ENCODE measurements around the gene CD99. TPM values are rescaled to one million over a fixed set of nuclear protein-coding genes. Genes with fewer than 3 reads are reported as not detected.
"Not testable (repeated sequence)": the region's sequence is repeated elsewhere in the genome, so short reads cannot be mapped to it uniquely, and the experiment has no call there.

CD99 gene
- total and polyA plus RNA-seq, 8 donors = 64.5 to 432 (median 134) TPM

DNA sequence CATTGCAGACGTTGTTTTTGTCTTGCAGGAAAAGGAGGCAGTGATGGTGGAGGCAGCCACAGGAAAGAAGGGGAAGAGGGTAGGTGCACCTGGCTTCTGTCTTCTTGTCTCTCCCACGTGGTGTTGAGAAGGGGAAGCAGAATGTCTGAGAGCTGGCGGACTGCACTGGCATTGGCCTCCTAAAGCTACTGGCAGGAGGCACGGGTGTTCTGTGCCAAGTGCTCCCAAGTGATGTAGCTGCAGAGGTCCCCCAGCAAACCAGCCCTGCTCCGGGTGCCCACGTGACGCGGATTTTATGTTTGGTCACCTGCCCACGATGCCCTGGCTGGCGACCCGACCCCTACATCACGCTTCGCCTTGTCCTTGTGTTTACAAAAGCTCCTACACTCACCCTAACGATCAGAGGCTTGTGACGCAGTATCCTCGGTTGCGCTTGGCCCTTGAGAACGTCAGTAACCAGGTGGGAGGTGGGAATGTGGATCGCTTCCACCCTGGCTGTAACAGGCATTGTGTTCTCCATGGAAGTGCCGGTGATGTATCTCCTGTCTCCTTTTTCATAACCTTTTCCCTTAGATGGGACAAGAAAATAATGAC is 32.3 kb downstream of the CD99 start:
- intact Hi-C loops (cut with DNase I) = no loop called here
- Histone ChIP-seq H3K4me1 (no peaks in the 10 kb centered on the region), H3K27ac (no peak overlapping the region), H3K27me3 (no peaks in the 10 kb centered on the region), H3K4me3 (no peak overlapping the region), H3K36me3 (peaks cover 0 to 44% (median 7%) of the 10 kb centered on the region in 3 donors), H3K9me3 (no peaks in the 10 kb centered on the region)
- ATAC-seq (no peak), FAIRE-seq (no peak), DNase-seq (no peak)
- 92 to 93% methylated on average over 20 of the region's 20 CpGs for WGBS, 2 donors
- no peak for TF ChIP-seq CTCF (IDR thresholded peaks at IDR 0.05)

DNA sequence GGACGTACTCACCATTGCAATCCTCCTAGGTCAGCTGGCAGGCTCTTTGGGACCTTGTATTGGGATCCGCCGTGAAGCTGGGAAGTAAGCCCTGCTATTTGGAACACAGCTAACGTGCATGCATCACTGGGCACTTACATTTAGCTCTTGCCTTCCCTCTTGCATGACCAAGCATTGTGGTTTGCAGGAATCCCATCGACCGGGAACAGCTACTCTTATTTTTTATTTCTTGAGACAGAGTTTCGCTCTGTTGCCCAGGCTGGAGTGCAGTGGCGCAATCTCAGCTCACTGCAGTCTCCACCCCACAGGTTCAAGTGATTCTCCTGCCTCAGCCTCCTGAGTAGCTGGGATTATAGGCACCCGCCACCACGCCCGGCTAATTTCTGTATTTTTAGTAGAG is 36.2 kb downstream of the CD99 start:
- H3K27ac ChIP-seq; H3K27me3 ChIP-seq; ATAC-seq; H3K9me3 ChIP-seq; FAIRE-seq; DNase-seq; H3K4me3 ChIP-seq; intact Hi-C loops (cut with DNase I); H3K4me1 ChIP-seq: not testable (repeated sequence)
- 96 to 97% methylated on average over 11 of the region's 11 CpGs for WGBS, 2 donors
- peaks cover 0 to 39% (median 12%) of the 10 kb centered on the region in 3 donors for H3K36me3 ChIP-seq

DNA sequence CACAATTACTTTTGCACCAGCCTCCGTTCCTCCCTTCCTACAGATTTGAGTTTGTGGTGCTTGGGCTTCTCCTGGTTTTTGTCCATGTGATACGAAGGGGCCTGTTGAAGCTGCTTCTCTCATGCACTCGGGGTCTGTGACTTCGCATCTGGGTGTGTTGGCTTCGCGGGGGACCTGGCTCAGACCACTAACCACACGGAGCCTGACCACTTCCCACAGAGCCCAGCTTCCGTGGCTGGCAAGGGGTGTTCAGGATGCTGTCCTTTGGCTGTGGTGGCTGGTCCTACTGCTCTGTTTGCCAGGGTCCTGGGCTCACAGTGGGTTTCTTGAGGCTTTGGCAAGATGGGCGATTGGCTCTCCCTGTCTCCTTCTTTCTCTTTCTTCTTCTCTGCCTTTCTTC is 41.0 kb downstream of the CD99 start:
- Histone ChIP-seq H3K27me3 (no peaks in the 10 kb centered on the region), H3K27ac (no peak overlapping the region), H3K9me3 (no peaks in the 10 kb centered on the region), H3K36me3 (peaks cover 0 to 35% (median 5%) of the 10 kb centered on the region in 3 donors), H3K4me3 (no peak overlapping the region), H3K4me1 (no peaks in the 10 kb centered on the region)
- ATAC-seq = no peak
- DNase-seq = no peak
- intact Hi-C loops (cut with DNase I) = no loop called here
- no peak for TF ChIP-seq CTCF (IDR thresholded peaks at IDR 0.05)
- WGBS, 2 donors = 83 to 94% methylated on average over 9 of the region's 9 CpGs
- FAIRE-seq = no peak

- DNase-seq (no peak), ATAC-seq (no peak), FAIRE-seq (no peak)
- no peak for TF ChIP-seq CTCF (IDR thresholded peaks at IDR 0.05)
- H3K27ac ChIP-seq = no peak overlapping the region
- peaks cover 0 to 30% (median 5%) of the 10 kb centered on the region in 3 donors for H3K36me3 ChIP-seq
- no peak overlapping the region for H3K4me3 ChIP-seq
- H3K4me1 ChIP-seq = no peaks in the 10 kb centered on the region
- no peaks in the 10 kb centered on the region for H3K27me3 ChIP-seq
- no peaks in the 10 kb centered on the region for H3K9me3 ChIP-seq
- intact Hi-C loops (cut with DNase I) = no loop called here
Measured at GRCh38 chrX:2732649-2733048, 41.6 kb downstream of the CD99 start.

DNA sequence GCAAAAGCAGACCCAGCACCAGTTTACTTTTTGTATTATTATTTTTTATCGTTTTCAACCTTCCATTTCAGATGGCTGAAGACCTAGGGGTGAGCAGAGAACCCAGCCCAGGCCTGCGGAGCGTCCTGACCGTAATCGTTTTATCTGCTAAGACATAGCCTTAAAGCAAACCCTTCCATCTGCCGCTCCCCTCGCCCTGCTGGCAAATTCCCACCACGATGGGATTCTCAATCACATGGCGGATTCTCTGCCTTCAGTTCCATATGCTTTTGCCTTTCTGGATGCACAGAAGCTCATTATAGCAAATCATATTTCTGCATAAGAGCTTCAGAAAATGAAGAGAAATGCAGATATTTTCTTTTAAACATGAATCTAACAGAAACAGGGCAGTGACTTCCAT is 42.2 kb downstream of the CD99 start:
- 91 to 92% methylated on average over 9 of the region's 9 CpGs for WGBS, 2 donors
- H3K4me1 ChIP-seq = no peaks in the 10 kb centered on the region
- no peaks in the 10 kb centered on the region for H3K9me3 ChIP-seq
- no peak overlapping the region for H3K27ac ChIP-seq
- no peak for TF ChIP-seq CTCF (IDR thresholded peaks at IDR 0.05)
- FAIRE-seq (no peak), ATAC-seq (no peak), DNase-seq (no peak)
- intact Hi-C loops (cut with DNase I) = no loop called here
- H3K36me3 ChIP-seq = peaks cover 0 to 26% (median 5%) of the 10 kb centered on the region in 3 donors
- no peak overlapping the region for H3K4me3 ChIP-seq
- H3K27me3 ChIP-seq = no peaks in the 10 kb centered on the region
